Umbilical cord (tissue), 2 donors: Measurements from ENCODE around the gene LIME1. TPM values are rescaled to one million over a fixed set of nuclear protein-coding genes. Genes with fewer than 3 reads are reported as not detected.
"Not testable (repeated sequence)": the region's sequence is repeated elsewhere in the genome, so short reads cannot be mapped to it uniquely, and the experiment has no call there.

Experiments used
- DNase-seq: peaks from one replicate; pipeline ENCODE4 v3.0.0-alpha.2; 2015; ENCODE audit warnings: low spot score
- total RNA-seq: library from RNA; depleted of rRNA; stranded (reverse); fragments of >200 nt; gene quantifications from one replicate; pipeline ENCODE4 v1.2.3, GENCODE V29; 2014; ENCODE audit warnings: low replicate concordance; ENCODE audit not compliant: insufficient read depth

LIME1 gene
- total RNA-seq, 1 donor from 2014 or later = 1.2 TPM

- peak; percentile 90 for DNase-seq
Measured at GRCh38 chr20:63707558-63708300, 28.7 kb upstream of the LIME1 start, which contains the start of the genes ARFRP1 and ZGPAT. ARFRP1 (minus strand) TSS chr20:63707976; CDS start chr20:63707091, 885 bp downstream. ZGPAT (plus strand) TSS chr20:63708039; CDS start chr20:63708581, 542 bp downstream.

- no peak for DNase-seq
Measured at GRCh38 chr20:63708301-63709148, 27.9 kb upstream of the LIME1 start.

DNA sequence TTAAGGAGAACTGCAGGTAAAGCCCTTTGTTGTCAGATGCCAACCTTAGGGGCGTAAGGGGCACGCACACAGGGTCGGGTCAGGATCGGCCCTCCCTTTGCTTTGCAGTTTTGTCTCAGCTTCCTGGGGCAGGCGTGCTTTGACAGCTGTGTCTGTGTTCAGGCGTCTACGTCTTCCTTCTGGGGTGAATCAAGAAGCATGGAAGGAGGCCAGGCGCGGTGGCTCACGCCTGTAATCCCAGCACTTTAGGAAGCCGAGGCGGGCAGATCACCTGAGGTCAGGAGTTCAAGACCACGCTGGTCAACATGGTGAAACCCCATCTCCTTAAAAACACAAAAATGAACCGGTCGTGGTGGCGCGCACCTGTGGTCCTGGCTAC is 27.3 kb upstream of the LIME1 start:
- no peak for DNase-seq

GRCh38 chr20:63711085-63711645 is 25.3 kb upstream of the LIME1 start:
- no peak for DNase-seq

DNA sequence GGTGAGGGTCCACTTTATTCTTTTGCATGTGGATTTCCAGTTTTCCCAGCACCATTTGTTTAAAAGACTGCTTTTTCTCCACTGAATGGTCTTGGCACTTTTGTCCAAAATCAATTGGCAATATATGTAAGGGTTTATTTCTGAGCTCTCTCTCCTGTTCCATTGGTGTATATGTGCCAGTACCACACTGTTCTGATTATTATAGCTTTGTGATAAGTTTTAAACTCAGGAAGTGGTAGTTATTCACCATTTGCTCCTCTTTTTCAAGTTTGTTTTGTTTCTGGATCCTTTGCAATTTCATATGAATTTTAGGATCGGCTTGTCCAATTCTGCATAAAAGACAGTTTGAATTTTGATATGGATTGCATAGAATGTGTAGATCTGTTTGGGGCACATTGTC is 24.3 kb upstream of the LIME1 start:
- DNase-seq = no peak

DNA sequence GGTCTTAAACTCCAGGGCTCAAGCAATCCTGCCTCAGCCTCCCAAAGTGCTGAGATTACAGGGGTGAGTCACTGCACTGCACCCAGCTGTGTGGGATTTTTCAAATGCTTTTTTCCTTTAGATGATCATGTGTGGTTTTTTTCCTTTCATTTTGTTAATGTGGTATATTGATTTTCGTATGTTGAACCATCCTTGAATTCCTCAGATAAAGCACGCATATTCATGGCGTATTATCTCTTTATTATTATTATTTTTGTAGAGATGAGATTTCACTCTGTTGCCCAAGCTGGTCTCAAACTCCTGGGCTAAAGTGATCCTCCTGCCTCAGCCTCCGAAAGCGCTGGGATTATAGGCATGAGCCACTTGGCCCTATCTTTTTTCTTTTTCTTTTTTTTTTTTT is 21.6 kb upstream of the LIME1 start:
- no peak for DNase-seq

- no peak for DNase-seq
Measured at GRCh38 chr20:63718996-63719395, 17.5 kb upstream of the LIME1 start.

DNA sequence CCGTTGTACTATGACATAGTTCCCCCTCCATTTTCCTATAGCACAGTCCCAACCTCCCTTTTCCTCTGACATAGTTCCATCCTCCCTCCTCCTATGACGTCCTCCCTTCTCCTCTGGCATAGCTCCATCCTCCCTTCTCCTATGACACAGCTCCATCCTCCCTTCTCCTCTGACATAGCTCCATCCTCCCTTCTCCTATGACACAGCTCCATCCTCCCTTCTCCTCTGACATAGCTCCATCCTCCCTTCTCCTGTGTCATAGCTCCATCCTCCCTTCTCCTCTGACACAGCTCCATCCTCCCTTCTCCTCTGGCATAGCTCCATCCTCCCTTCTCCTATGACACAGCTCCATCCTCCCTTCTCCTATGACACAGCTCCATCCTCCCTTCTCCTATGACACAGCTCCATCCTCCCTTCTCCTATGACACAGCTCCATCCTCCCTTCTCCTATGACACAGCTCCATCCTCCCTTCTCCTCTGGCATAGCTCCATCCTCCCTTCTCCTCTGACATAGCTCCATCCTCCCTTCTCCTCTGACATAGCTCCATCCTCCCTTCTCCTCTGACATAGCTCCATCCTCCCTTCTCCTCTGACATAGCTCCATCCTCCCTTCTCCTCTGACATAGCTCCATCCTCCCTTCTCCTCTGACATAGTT is 13.4 kb upstream of the LIME1 start:
- not testable (repeated sequence) for DNase-seq

GRCh38 chr20:63730189-63730733 is 6.2 kb upstream of the LIME1 start:
- DNase-seq = not testable (repeated sequence)

DNA sequence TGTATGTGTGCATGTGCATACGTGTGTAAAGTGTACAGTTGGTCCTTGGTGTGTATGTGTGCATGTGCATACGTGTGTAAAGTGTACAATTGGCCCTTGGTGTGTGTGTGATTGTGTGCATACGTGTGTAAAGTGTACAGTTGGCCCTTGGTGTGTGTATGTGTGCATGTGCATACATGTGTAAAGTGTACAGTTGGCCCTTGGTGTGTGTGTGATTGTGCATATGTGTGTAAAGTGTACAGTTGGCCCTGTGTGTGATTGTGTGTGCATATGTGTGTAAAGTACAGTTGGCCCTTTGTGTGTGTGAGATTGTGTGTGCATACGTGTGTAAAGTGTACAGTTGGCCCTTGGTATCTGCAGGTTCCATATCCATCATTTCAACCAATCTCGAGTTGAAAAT is 5.1 kb upstream of the LIME1 start:
- no peak for DNase-seq

GRCh38 chr20:63732118-63733095 is 4.1 kb upstream of the LIME1 start:
- DNase-seq = no peak

- DNase-seq = no peak
Measured at GRCh38 chr20:63733117-63733516, 3.3 kb upstream of the LIME1 start.

GRCh38 chr20:63733579-63734081 is 2.8 kb upstream of the LIME1 start:
- no peak for DNase-seq

- no peak for DNase-seq
Measured at GRCh38 chr20:63734111-63734945, 2.1 kb upstream of the LIME1 start.

GRCh38 chr20:63734946-63735858 is 1.3 kb upstream of the LIME1 start:
- no peak for DNase-seq

DNA sequence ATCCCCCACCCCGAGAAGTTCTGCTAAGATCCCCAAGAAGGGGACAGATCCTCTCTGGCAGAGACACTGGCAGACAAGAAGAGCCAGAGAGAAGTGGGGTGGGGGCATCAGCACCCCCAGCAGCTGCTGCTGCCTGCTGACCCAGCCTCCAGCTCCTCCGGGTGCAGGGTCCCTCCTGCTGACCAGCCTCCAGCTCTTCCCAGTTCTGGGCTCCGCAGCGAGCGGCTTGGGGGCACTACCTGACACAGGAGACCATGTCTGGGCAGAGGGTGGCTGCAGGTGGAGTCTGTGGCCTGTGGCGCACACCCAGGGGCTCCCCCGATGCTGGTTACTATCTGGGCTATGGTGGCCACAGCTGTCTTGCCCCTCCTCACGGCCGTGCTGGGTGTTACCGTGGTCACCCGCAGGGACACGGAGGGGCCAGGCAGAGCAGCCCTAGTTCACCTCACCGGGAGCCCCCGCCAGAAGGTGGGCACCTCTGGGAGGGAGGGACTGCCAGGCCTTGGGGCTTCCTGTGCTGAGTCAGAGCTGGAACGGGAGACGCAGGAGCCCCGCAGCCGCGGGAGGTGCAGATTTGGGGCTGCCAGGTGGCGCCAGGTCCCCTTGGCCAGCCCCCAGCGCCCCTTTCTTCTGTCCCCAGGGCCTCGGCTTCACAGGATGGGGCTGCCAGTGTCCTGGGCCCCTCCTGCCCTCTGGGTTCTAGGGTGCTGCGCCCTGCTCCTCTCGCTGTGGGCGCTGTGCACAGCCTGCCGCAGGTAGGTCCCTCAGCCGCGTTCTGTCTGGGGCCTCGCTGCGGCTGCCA is 630 bp downstream of the LIME1 start:
- no peak for DNase-seq

DNA sequence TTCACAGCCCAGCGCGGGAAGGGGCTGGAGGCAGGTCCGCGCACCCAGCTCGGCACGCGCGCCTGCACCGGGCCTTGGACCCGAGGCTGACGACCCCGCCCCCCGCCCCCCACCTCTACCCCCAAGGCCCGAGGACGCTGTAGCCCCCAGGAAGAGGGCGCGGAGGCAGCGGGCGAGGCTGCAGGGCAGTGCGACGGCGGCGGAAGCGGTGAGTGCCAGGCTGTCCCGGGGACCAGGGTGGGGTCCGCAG is 1.2 kb downstream of the LIME1 start:
- no peak for DNase-seq
